Type B pancreatic cell (in vitro differentiated cells): ENCODE data around the gene CD5L. TPM values are rescaled to one million over a fixed set of nuclear protein-coding genes. Genes with fewer than 3 reads are reported as not detected.

Experiments
- DNase-seq: peaks from one replicate; pipeline ENCODE4 v3.0.0; 2021; ENCODE audit warnings: mixed read lengths; ENCODE audit not compliant: unreplicated experiment; ENCODE audit errors: extremely low spot score
- H3K27ac Mint-ChIP-seq: 2 replicates; pipeline ENCODE4 v1.8.0; 2021; ENCODE audit warnings: mild to moderate bottlenecking, mixed read lengths
- H3K27me3 Mint-ChIP-seq: 2 replicates; pipeline ENCODE4 v1.8.0; 2021; ENCODE audit warnings: mixed read lengths
- H3K36me3 Mint-ChIP-seq: 2 replicates; pipeline ENCODE4 v1.8.0; 2021; ENCODE audit warnings: mixed read lengths
- H3K4me1 Mint-ChIP-seq: one replicate; pipeline ENCODE4 v1.8.0; 2021; ENCODE audit warnings: mixed read lengths; ENCODE audit not compliant: unreplicated experiment
- H3K4me3 Mint-ChIP-seq: 2 replicates; pipeline ENCODE4 v1.8.0; 2021; ENCODE audit warnings: mild to moderate bottlenecking, mixed read lengths
- H3K9me3 Mint-ChIP-seq: 2 replicates; pipeline ENCODE4 v1.8.0; 2021; ENCODE audit warnings: mixed read lengths
- CTCF ChIP-seq: fragments of 200-600 bp; sonication (generic); conservative IDR thresholded peaks from 2 replicates; pipeline ENCODE4 v1.5.0; 2021; ENCODE audit warnings: antibody characterized with exemption, mild to moderate bottlenecking
- total RNA-seq: library from RNA; stranded (reverse); gene quantifications from 2 replicates; pipeline ENCODE4 v1.2.1, GENCODE V29; 2021; ENCODE audit warnings: low replicate concordance

The CD5L gene
- total RNA-seq, 1 donor from 2014 or later: not detected

GRCh38 chr1:157862114-157863070, 20.8 kb upstream of the CD5L start:
- H3K27me3 Mint-ChIP-seq: peaks cover 11% of the 10 kb centered on the region
- H3K36me3 Mint-ChIP-seq: no peaks in the 10 kb centered on the region
- no peak for DNase-seq

DNA sequence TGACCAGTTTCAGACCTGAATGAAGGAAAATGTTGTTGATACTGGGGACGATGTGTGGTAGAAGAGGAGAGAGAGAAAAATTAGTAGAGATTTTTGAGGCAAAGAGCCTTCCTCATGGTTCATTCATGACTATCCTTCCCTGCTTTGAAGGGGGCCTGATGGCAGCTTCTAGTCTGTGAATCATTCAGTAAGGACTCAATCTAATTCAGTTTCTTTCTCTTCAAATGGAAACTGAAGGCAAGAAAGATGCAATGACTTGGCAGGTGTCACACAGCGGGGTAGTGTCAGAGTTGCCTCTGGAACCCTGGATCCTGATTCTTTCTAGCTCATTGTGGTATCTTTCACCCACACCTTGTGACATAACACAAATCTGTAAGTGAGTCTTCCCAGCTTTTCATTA, 14.9 kb upstream of the CD5L start:
- no peaks in the 10 kb centered on the region for H3K9me3 Mint-ChIP-seq
- H3K4me3 Mint-ChIP-seq: no peak overlapping the region

More at GRCh38 chr1:157862114-157863070, 20.8 kb upstream of the CD5L start:
- Mint-ChIP-seq H3K4me3 (no peak overlapping the region), H3K9me3 (no peaks in the 10 kb centered on the region), H3K4me1 (no peaks in the 10 kb centered on the region), H3K27ac (no peak overlapping the region)
- no peak for TF ChIP-seq CTCF

GRCh38 chr1:157852476-157852875, 10.9 kb upstream of the CD5L start:
- no peak overlapping the region for H3K27ac Mint-ChIP-seq
- TF ChIP-seq CTCF: no peak
- H3K4me3 Mint-ChIP-seq: no peak overlapping the region
- H3K4me1 Mint-ChIP-seq: no peaks in the 10 kb centered on the region
- H3K27me3 Mint-ChIP-seq: no peaks in the 10 kb centered on the region
- no peak for DNase-seq
- H3K9me3 Mint-ChIP-seq: no peaks in the 10 kb centered on the region
- no peaks in the 10 kb centered on the region for H3K36me3 Mint-ChIP-seq

More for the DNA sequence above, 14.9 kb upstream of the CD5L start:
- no peak for TF ChIP-seq CTCF
- H3K4me1 Mint-ChIP-seq: no peaks in the 10 kb centered on the region
- H3K27me3 Mint-ChIP-seq: no peaks in the 10 kb centered on the region
- no peaks in the 10 kb centered on the region for H3K36me3 Mint-ChIP-seq
- no peak overlapping the region for H3K27ac Mint-ChIP-seq
- DNase-seq: no peak

DNA sequence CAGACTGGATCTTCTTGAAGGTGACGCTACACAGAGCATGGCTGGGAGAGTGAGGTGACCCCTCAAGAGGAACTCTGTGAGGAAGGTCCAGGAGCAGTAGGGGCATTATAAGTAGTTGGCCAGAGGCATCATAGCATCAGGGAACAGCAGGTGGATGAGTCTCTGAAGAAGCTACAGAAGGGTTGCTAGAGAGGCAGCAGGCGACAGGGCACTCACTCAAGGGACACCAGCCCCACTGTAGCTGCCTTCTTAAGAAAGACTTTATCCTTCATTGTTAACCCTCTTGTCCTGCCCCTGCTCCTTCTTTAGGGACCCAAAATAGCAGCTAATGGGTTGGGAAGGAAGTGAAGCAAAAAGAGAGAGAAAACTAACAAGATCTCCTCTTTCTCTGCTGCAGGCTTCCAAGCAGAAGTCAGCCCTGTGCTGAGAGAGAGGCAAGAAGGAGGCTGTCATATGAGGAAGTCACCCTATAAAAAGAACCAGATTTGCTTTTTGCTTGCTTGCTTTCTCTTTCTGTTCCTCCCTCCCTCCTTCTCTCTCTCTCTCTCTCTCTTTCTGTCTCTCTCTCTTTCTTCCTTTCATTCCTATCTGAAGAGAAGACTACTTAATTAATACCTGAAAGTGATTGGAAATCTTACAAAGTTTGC, 7.7 kb upstream of the CD5L start:
- Mint-ChIP-seq H3K4me1 (no peaks in the 10 kb centered on the region), H3K4me3 (no peak overlapping the region), H3K9me3 (no peaks in the 10 kb centered on the region), H3K36me3 (no peaks in the 10 kb centered on the region), H3K27ac (no peak overlapping the region), H3K27me3 (peaks cover 3% of the 10 kb centered on the region)
- TF ChIP-seq CTCF: no peak
- DNase-seq: no peak

DNA sequence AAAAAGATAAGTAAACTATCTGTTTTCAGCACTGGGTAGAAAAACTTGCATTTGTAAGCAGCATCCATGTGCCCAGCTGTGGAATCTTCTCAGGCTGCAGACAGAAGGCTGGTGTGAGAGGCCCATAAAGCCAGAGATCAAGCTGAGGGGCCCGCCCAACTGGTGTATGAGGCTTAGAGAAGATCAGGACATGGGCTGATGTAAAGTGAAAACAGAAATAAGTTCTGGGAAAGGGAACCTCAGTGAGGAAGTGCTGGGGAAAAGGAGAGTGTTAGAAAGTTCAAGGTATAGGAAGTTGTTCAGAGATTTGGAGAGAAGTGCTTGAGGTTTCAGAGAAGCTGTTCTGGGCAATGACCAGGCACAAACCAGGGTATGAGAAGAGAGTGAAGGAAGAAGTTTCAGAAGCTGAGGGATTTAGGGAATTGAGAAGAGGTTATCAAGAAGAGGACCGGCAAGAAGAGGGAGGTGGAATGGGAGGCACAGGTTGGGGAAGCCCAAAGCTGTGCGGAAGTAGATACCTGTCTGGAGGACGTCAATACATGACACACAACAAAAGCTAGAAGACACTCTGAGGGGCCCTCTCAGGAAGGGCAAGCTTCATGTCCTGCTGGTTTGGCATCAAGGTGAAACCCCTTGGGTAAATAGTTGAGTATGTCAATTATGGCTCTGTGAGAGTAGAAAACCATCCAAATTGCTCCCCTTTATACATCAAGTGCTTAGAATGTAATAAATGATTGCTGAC, 2.7 kb upstream of the CD5L start:
- H3K27me3 Mint-ChIP-seq: peaks cover 8% of the 10 kb centered on the region
- no peaks in the 10 kb centered on the region for H3K9me3 Mint-ChIP-seq
- no peaks in the 10 kb centered on the region for H3K4me1 Mint-ChIP-seq
- TF ChIP-seq CTCF: no peak
- no peak for DNase-seq
- H3K4me3 Mint-ChIP-seq: no peak overlapping the region
- H3K36me3 Mint-ChIP-seq: no peaks in the 10 kb centered on the region
- no peak overlapping the region for H3K27ac Mint-ChIP-seq
